ENCODE measurements around the gene SLC30A10.
"Not testable (repeated sequence)": the region's sequence is repeated elsewhere in the genome, so short reads cannot be mapped to it uniquely, and the experiment has no call there.

Gene SLC30A10

DNA sequence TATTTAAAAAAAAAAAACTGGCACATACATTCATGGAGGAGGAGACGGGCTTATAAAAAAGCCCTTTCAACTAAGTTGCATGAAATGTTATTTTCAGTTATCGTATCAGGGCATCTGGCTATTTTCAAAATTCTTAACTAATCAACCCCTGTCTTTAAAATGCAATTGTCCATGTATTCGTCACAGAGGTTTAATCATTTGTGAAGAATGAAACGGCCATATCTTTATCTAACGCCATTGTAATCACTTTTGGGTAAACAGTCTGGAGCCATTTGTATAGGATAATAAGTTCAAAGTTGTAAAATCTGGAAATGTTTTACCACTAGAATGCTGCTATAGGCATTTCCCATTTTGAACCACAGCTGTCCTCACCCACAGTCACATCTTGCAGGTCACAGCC lies 30.4 kb downstream of the SLC30A10 start:
- no peak for DNase-seq (ENCODE audit: low read depth in 1 of 2, low spot score in 1 of 2)

DNA sequence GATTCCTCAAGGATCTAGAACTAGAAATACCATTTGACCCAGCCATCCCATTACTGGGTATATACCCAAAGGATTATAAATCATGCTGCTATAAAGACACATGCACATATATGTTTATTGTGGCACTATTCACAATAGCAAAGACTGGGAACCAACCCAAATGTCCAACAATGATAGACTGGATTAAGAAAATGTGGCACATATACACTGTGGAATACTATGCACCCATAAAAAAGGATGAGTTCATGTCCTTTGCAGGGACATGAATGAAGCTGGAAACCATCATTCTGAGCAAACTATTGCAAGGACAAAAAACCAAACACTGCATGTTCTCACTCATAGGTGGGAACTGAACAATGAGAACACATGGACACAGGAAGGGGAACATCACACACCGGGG lies 36.1 kb downstream of the SLC30A10 start:
- DNase-seq (ENCODE audit: low read depth in 1 of 2, low spot score in 1 of 2) = not testable (repeated sequence)

DNA sequence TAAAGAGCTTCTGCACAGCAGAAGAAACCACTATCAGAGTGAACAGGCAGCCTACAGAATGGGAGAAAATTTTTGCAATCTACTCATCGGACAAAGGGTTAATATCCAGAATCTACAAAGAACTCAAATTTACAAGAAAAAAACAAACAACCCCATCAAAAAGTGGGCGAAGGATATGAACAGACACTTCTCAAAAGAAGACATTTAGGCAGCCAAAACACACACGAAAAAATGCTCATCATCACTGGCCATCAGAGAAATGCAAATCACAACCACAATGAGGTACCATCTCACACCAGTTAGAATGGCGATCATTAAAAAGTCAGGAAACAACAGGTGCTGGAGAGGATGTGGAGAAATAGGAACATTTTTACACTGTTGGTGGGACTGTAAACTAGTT lies 36.5 kb downstream of the SLC30A10 start:
- DNase-seq (ENCODE audit: low read depth in 1 of 2, low spot score in 1 of 2) = not testable (repeated sequence)

DNA sequence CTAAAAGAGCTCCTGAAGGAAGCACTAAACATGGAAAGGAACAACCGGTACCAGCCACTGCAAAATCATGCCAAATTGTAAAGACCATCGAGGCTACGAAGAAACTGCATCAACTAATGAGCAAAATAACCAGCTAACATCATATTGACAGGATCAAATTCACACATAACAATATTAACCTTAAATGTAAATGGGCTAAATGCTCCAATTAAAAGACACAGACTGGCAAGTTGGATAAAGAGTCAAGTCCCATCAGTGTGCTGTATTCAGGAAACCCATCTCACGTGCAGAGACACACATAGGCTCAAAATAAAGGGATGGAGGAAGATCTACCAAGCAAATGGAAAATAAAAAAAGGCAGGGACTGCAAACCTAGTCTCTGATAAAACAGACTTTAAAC lies 39.7 kb downstream of the SLC30A10 start:
- not testable (repeated sequence) for DNase-seq (ENCODE audit: low read depth in 1 of 2, low spot score in 1 of 2)

DNA sequence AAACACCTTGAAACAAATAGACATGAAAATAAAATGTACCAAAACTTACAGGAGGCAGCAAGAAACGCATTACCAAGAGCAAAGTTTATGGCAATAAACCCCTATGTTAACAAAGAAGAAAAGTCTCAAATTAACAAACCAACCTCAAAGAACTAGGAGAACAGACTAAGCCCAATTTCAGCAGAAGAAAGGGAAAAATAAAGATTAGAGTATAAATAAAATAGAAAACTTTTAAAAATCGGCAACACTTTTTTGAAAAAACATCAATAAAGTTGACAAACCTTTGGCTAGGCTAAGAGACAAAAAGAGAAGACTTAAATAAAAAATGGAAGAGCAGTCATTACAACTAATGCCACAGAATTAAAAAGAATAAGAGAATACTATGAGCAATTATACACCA lies 42.7 kb downstream of the SLC30A10 start:
- no peak for DNase-seq (ENCODE audit: low read depth in 1 of 2, low spot score in 1 of 2)

DNA sequence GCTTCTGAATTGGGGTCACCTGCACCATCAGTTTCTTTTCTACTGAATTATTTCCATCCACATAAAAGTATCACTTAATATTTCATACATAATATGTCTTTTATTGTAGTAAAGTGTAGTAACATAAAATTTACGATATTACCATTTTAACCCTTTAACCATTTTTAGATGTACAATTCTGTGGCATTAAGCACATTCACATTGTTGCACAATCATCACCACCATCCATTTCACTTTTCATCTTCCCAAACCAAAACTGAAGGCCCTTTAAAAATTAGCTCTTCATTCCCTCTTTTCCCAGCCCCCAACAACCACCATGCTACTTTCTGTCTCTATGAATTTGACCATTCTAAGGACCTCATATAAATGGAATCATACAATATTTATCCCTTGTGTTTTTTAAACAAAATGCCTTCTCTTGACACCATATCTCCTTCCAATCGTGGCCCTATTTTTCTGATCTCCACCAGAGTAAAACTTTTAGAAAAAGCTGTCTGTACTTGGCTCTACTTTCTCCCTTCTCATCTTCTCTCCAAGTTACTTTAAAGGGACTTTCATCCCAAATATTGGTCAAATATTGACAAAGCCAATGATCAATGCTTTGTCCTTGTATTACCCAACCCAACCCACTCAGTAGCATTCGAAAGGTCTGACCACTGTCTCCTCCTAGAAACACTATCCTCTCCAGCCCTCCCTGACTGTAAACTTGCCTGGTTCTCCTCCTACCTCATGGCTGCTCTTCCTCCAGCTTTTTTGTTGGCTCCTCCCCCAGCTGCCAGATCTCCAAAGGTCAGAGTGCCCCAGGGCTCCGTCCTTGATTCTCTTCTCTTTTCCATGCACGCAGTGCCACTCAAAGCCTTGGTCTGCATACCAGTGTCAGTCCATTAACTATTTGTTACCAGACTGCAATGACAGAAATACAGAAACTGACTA lies 44.7 kb downstream of the SLC30A10 start:
- no peak for DNase-seq (ENCODE audit: low read depth in 1 of 2, low spot score in 1 of 2)

DNA sequence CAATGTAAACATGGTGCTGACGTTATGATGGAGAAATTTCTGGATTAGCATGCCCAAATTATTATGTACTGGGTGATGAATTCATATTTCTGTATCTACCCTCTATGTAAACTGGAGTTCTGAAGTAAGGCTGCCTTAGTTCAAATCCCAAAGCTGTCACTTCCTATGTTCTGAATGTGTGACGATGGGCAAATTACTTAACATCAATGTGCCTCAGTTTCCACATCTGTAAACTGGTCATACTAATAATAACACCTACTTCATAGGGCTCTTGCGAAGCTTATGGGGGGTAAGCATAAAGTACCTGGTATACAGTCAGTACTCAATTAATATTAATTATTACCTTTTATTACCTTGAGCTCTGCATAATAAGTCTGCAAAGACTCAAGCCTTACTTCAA lies 45.6 kb downstream of the SLC30A10 start:
- no peak for DNase-seq (ENCODE audit: low read depth in 1 of 2, low spot score in 1 of 2)

DNA sequence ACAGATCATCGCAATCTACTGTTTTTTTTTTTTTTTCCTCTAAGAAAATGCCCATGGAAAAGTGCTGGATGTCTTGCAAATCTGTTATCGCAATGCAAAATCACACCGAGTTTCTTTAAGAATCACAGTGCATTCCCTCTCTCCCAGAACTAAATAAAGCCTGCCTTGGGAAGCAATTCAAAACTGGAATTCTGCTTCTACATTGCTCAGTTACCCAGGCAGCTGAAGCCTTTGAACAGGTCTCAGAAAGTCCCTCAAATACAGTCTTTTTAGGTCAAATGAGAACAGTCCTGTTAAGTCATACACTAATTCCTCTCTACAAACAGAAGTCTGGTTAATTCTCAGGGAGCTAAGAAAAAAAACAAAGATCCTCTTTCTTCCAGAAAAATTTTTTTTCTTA lies 46.3 kb downstream of the SLC30A10 start:
- DNase-seq (ENCODE audit: low read depth in 1 of 2, low spot score in 1 of 2) = no peak

DNA sequence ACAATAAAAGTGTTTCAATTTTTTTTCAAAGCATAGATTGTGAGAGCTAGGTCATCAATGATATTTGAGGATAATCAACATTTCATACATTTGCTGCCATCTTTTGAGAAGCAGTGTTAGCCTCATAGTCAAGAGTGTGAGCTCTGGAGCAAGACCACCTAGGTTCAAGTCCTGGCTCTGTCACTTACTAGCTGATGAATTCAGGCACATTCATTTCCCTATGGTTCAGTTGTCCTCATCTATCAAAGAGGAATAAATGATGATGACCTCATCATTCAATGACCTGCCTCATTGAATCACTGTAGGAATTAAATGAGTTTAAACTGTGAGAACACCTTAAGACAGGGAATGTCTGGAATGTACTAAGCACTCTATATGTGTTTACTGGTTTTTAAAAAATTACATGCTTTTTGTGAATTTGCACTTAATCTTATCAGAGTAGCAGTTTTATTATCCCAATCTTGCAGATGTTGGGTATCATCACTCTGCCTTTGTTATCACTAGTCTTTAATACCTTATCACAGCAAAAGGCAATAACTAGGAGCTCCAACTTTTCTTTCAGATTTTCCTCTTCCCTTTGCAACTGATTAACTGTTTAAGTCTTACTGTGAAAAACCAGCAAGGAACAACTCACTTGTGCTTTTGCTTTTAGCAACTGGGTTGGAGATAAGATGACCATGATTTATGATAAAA lies 47.4 kb downstream of the SLC30A10 start:
- DNase-seq (ENCODE audit: low read depth in 1 of 2, low spot score in 1 of 2) = no peak

DNA sequence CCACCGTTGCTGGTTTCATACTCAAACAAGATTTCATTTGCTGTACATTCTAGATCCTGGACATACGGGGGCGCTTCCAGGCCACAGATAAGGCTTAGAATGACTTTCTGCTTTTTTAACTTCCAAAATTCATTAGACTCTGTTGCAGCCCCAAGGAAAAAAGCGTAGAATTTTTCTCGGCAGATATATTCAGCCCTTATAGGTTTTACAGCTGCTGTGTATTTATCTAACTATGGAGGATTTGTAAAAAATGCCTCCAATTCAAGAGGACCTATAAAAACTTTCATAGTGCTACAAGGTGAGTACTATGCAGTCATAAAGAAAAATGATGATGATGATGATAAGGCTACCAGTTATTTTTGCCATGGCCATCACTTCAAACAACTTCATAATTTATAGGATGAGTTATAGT lies 51.6 kb downstream of the SLC30A10 start:
- no peak for DNase-seq (ENCODE audit: low read depth in 1 of 2, low spot score in 1 of 2)

DNA sequence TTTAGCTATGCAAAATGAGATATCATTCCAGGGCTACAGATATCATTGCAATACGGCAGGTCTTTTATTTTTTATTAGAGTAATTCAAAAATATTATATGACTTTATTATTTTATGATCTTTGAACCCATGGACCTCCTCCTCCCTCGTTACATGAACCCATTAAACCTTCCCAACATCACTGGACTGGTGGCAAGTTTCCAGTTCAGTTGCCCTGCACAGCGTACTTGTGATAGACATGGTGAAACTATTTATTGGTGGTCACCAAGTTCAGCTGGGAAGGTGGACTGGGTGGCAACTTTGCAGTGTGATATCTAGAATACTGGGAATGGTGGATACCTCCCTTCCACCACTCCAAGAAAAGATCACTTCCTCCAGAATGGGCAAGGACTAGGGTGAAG lies 52.5 kb downstream of the SLC30A10 start:
- no peak for DNase-seq (ENCODE audit: low read depth in 1 of 2, low spot score in 1 of 2)

DNA sequence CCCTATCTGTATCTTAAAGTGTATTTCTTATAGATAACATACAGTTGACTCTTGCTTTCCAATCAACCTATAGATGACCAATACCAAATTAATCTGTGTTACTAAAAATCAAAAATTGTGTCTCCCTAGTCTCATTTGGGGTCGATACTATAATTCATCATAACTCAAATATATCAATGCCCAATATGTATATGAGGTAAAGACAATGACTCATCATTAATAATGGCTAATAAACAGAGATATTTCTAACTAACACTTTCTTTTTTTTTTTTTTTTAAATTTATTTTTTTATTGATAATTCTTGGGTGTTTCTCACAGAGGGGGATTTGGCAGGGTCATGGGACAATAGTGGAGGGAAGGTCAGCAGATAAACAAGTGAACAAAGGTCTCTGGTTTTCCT lies 55.8 kb downstream of the SLC30A10 start:
- not testable (repeated sequence) for DNase-seq (ENCODE audit: low read depth in 1 of 2, low spot score in 1 of 2)

DNA sequence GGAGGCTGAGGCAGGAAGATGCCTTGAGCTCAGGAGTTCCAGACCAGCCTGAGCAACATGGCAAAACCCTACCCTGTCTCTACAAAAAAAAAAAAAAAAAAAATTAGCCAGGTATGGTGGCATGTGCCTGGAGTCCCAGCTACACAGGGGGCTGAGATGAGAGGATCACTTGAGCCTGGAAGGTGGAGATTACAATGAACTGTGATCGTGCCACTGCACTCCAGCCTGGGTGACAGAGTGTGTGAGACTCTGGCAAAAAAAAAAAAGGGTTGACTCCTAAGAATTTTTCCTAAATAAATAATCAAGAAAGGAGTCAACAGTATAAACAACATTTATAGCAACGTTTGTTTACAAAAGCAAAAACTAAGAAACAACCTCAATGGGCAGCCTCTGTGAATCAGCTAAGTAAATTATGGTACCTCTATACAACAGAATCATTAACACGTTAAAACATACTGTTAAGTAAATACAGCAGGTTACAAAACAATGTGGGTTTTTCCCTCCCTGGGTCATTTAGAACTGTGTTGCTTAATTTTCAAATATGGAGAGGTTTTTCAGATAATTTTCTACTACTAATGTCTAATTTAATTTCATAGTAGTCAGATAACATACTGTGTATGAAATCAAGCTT lies 56.8 kb downstream of the SLC30A10 start:
- no peak for DNase-seq (ENCODE audit: low read depth in 1 of 2, low spot score in 1 of 2)

DNA sequence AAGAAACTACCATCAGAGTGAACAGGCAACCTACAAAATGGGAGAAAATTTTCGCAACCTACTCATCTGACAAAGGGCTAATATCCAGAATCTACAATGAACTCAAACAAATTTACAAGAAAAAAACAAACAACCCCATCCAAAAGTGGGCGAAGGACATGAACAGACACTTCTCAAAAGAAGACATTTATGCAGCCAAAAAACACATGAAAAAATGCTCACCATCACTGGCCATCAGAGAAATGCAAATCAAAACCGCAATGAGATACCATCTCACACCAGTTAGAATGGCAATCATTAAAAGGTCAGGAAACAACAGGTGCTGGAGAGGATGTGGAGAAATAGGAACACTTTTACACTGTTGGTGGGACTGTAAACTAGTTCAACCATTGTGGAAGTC lies 59.7 kb downstream of the SLC30A10 start:
- DNase-seq (ENCODE audit: low read depth in 1 of 2, low spot score in 1 of 2) = not testable (repeated sequence)
